Endodermal cell (in vitro differentiated cells): ENCODE measurements around the gene KAZALD1. TPM values are rescaled to one million over a fixed set of nuclear protein-coding genes. Genes with fewer than 3 reads are reported as not detected.

Experiments
- DNase-seq: peaks from one replicate; pipeline ENCODE4 v3.0.0-alpha.2; 2017
- H3K27ac ChIP-seq: 2 replicates; pipeline ENCODE4 v1.5.1; 2013; ENCODE audit warnings: mild to moderate bottlenecking, low read depth, low read length, moderate library complexity
- H3K27me3 ChIP-seq: 2 replicates; pipeline ENCODE4 v1.6.1; 2013; ENCODE audit warnings: mild to moderate bottlenecking, low read length, moderate library complexity; ENCODE audit not compliant: insufficient read depth, control insufficient read depth, poor library complexity, severe bottlenecking
- H3K36me3 ChIP-seq: 2 replicates; pipeline ENCODE4 v1.7.0; 2013; ENCODE audit warnings: mild to moderate bottlenecking, low read length, moderate library complexity; ENCODE audit not compliant: control insufficient read depth, insufficient read depth
- H3K4me1 ChIP-seq: one replicate; pipeline ENCODE4 v1.7.0; 2013; ENCODE audit warnings: low read length; ENCODE audit not compliant: control insufficient read depth, insufficient read depth
- H3K4me3 ChIP-seq: 2 replicates; pipeline ENCODE4 v1.5.1; 2013; ENCODE audit warnings: mild to moderate bottlenecking, low read length, moderate library complexity
- H3K9ac ChIP-seq: 2 replicates; pipeline ENCODE4 v1.6.1; 2013; ENCODE audit warnings: mild to moderate bottlenecking, low read length, moderate library complexity; ENCODE audit not compliant: poor library complexity, severe bottlenecking; ENCODE audit errors: extremely low read depth
- H3K9me3 ChIP-seq: 2 replicates; pipeline ENCODE4 v1.6.1; 2013; ENCODE audit warnings: mild to moderate bottlenecking, low read length, moderate library complexity; ENCODE audit not compliant: control insufficient read depth
- H3K27ac Mint-ChIP-seq: 2 replicates; pipeline ENCODE4 v1.8.0; 2020; ENCODE audit warnings: mixed read lengths
- H3K27me3 Mint-ChIP-seq: 2 replicates; pipeline ENCODE4 v1.8.0; 2021; ENCODE audit warnings: mild to moderate bottlenecking, mixed read lengths; ENCODE audit not compliant: insufficient read depth
- H3K36me3 Mint-ChIP-seq: 2 replicates; pipeline ENCODE4 v1.8.0; 2020; ENCODE audit warnings: low read depth, mixed read lengths
- H3K4me1 Mint-ChIP-seq: 2 replicates; pipeline ENCODE4 v1.8.0; 2020; ENCODE audit warnings: mixed read lengths
- H3K4me3 Mint-ChIP-seq: 2 replicates; pipeline ENCODE4 v1.8.0; 2020; ENCODE audit warnings: mild to moderate bottlenecking, moderate library complexity, mixed read lengths
- H3K9me3 Mint-ChIP-seq: 2 replicates; pipeline ENCODE4 v1.8.0; 2020; ENCODE audit warnings: mild to moderate bottlenecking, mixed read lengths
- WGBS, 2 experiments: methylation state at CpG; one replicate each; pipeline versions ENCODE4 v1.1.5 to v1.1.7; 2013; ENCODE audit warnings: missing lambda C conversion rate in 2 of 2, mixed read lengths in 1 of 2; ENCODE audit not compliant: insufficient coverage in 1 of 2, insufficient read length in 1 of 2; 5-methylcytosine and 5-hydroxymethylcytosine counted together
- total RNA-seq, 2 donors: library from RNA; stranded (reverse); fragmentation: NEBNext Ultra II Directional in 1 of 2; extraction: Animal tissue kit (Norgen Biotek cat#: 25700) in 1 of 2; gene quantifications; 2 replicates in 1 of 2; 3 replicates in 1 of 2; pipeline ENCODE4 v1.2.1, GENCODE V29; 2021
- TF ChIP-seq, protein P1 (sequence below): fragments of 200-600 bp; sonication (generic); conservative IDR thresholded peaks from 2 replicates; pipeline ENCODE4 v1.5.0; 2021; ENCODE audit warnings: antibody characterized with exemption, mild to moderate bottlenecking

KAZALD1 gene
- total RNA-seq, 2 donors from 2014 or later = 5.2 to 10.0 TPM

- 88% methylated on average over 7 to 11 of the region's 11 CpGs for WGBS, 2 experiments
- peaks cover 5% of the 10 kb centered on the region for H3K4me1 Mint-ChIP-seq
Observed at GRCh38 chr10:101021692-101022251, 40.0 kb upstream of the KAZALD1 start.

GRCh38 chr10:101022967-101023705 lies 38.7 kb upstream of the KAZALD1 start:
- 94 to 98% methylated on average over 7 to 14 of the region's 15 CpGs for WGBS, 2 experiments
- H3K4me1 ChIP-seq = no peaks in the 10 kb centered on the region
- H3K27me3 Mint-ChIP-seq = peaks cover 43% of the 10 kb centered on the region
- H3K4me1 Mint-ChIP-seq = peaks cover 13% of the 10 kb centered on the region
- H3K27ac Mint-ChIP-seq = no peak overlapping the region
- DNase-seq = no peak
- H3K4me3 Mint-ChIP-seq = no peak overlapping the region
- H3K36me3 Mint-ChIP-seq = no peaks in the 10 kb centered on the region
- H3K9me3 ChIP-seq = no peaks in the 10 kb centered on the region
- H3K36me3 ChIP-seq = no peaks in the 10 kb centered on the region
- TF ChIP-seq, protein P1, sequence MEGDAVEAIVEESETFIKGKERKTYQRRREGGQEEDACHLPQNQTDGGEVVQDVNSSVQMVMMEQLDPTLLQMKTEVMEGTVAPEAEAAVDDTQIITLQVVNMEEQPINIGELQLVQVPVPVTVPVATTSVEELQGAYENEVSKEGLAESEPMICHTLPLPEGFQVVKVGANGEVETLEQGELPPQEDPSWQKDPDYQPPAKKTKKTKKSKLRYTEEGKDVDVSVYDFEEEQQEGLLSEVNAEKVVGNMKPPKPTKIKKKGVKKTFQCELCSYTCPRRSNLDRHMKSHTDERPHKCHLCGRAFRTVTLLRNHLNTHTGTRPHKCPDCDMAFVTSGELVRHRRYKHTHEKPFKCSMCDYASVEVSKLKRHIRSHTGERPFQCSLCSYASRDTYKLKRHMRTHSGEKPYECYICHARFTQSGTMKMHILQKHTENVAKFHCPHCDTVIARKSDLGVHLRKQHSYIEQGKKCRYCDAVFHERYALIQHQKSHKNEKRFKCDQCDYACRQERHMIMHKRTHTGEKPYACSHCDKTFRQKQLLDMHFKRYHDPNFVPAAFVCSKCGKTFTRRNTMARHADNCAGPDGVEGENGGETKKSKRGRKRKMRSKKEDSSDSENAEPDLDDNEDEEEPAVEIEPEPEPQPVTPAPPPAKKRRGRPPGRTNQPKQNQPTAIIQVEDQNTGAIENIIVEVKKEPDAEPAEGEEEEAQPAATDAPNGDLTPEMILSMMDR = no peak
- H3K27me3 ChIP-seq = peaks cover 32% of the 10 kb centered on the region
- no peaks in the 10 kb centered on the region for H3K9me3 Mint-ChIP-seq
- H3K4me3 ChIP-seq = no peak overlapping the region
- H3K27ac ChIP-seq = no peak overlapping the region
- H3K9ac ChIP-seq = no peak overlapping the region

More at GRCh38 chr10:101021692-101022251, 40.0 kb upstream of the KAZALD1 start:
- Histone ChIP-seq H3K36me3 (no peaks in the 10 kb centered on the region), H3K4me1 (no peaks in the 10 kb centered on the region), H3K9me3 (no peaks in the 10 kb centered on the region), H3K9ac (no peak overlapping the region), H3K27me3 (peaks cover 46% of the 10 kb centered on the region), H3K27ac (no peak overlapping the region), H3K4me3 (no peak overlapping the region)
- DNase-seq = no peak
- peaks cover 46% of the 10 kb centered on the region for H3K27me3 Mint-ChIP-seq
- H3K36me3 Mint-ChIP-seq = no peaks in the 10 kb centered on the region
- no peaks in the 10 kb centered on the region for H3K9me3 Mint-ChIP-seq
- TF ChIP-seq, protein P1 = no peak
- H3K4me3 Mint-ChIP-seq = no peak overlapping the region
- H3K27ac Mint-ChIP-seq = no peak overlapping the region

DNA sequence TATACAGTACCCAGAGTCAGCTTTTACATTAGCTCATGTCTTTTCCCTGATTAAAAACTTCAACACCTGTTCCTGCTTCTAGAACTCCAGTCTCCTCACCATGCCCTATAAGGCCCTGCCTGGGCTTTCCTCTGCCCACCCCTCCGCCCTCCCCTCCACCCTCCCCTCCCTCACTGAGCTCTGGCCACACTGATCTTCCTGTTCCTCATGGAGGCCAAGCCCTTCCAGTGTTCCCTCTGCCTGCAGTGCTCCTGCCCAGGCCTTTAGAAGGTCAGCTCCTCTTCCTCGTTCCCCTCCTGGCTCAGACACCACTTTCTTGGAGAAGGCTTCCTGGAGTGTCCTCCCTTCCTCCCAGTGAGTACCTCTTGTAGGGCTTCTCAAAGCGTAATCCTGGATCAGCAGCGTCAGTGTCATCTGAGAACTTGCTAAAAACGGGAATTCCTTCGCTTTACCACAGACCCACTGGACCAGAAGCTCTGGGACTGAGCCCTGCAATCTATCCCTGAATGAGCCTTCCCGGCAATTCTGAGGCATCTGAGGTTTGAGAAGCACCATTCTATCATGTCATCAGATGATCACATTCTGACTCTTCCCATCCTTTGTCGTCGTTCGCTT lies 34.6 kb upstream of the KAZALD1 start:
- Mint-ChIP-seq H3K9me3 (no peaks in the 10 kb centered on the region), H3K36me3 (no peaks in the 10 kb centered on the region), H3K27ac (no peak overlapping the region), H3K27me3 (peaks cover 43% of the 10 kb centered on the region), H3K4me3 (no peak overlapping the region), H3K4me1 (peaks cover 25% of the 10 kb centered on the region)
- Histone ChIP-seq H3K36me3 (no peaks in the 10 kb centered on the region), H3K27ac (no peak overlapping the region), H3K4me3 (no peak overlapping the region), H3K9me3 (no peaks in the 10 kb centered on the region), H3K9ac (no peak overlapping the region), H3K27me3 (peaks cover 23% of the 10 kb centered on the region), H3K4me1 (peaks cover 4% of the 10 kb centered on the region)
- DNase-seq = no peak
- 77 to 80% methylated on average over 6 to 9 of the region's 10 CpGs for WGBS, 2 experiments
- TF ChIP-seq, protein P1 = no peak
